WI38 (cell line): ENCODE measurements around the gene EIF3L.
A peak's percentile ranks its signal among the peaks of the same experiment; 100 is the strongest.

ENCODE experiments used
- H3K4me3 ChIP-seq: 2 replicates; pipeline ENCODE4 v1.5.1; 2011; ENCODE audit warnings: low read depth, mild to moderate bottlenecking, control low read depth, low read length
- CTCF ChIP-seq: IDR thresholded peaks from 2 replicates; pipeline ENCODE4 v1.5.1; 2012; ENCODE audit warnings: low read depth, mild to moderate bottlenecking, control low read depth, low read length

EIF3L gene

GRCh38 chr22:37804881-37805809 lies 44.1 kb upstream of the EIF3L start:
- TF ChIP-seq CTCF: no peak
- peak overlapping the region; percentile 72 for H3K4me3 ChIP-seq

GRCh38 chr22:37805810-37806277 lies 43.4 kb upstream of the EIF3L start:
- no peak for TF ChIP-seq CTCF
- peak overlapping the region; percentile 72 for H3K4me3 ChIP-seq

GRCh38 chr22:37806409-37807333 lies 42.5 kb upstream of the EIF3L start:
- no peak for TF ChIP-seq CTCF
- peak overlapping the region; percentile 72 for H3K4me3 ChIP-seq

- peak within 1 kb of the TSS; percentile 72 for H3K4me3 ChIP-seq
- TF ChIP-seq CTCF: no peak
Measured at GRCh38 chr22:37807410-37808293, 41.6 kb upstream of the EIF3L start, which contains the start of gene GCAT. TSS of gene GCAT (plus strand) at chr22:37807934. CDS start at chr22:37807968, 34 bp downstream.

GRCh38 chr22:37808294-37808657 lies 40.9 kb upstream of the EIF3L start:
- TF ChIP-seq CTCF: no peak

DNA sequence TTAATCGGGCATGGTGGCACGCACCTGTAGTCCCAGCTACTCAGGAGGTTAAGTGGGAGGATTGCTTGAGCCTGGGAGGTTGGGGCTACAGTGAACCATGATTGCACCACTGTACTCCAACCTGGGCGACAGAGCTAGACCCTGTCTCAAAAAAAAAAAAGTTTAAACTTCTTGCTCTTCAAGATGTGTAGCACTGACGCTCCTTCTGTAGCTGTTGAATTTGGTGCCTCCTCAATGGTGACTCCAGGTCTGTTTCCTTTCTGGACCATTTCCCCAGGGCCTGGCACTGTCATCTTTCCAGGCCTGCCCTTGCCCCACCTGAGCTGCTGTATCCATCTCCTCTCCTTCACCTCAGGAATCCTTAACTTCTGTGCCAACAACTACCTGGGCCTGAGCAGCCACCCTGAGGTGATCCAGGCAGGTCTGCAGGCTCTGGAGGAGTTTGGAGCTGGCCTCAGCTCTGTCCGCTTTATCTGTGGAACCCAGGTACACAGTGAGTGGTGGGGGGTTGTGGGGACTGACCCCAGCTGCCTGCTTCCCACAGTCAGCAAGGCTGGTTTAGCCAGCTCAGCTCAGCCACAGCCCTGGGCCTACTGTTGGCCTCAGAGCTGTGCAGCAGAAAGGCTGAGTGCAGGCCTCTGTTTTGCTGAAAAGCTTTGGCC lies 39.4 kb upstream of the EIF3L start:
- TF ChIP-seq CTCF: no peak
- H3K4me3 ChIP-seq: no peak overlapping the region

More at GRCh38 chr22:37808294-37808657, 40.9 kb upstream of the EIF3L start:
- H3K4me3 ChIP-seq: peak overlapping the region; percentile 72
